H7 (cell line): ENCODE data around the gene ITGA1. TPM values are rescaled to one million over a fixed set of nuclear protein-coding genes. Genes with fewer than 3 reads are reported as not detected.
"Not testable (repeated sequence)": the region's sequence is repeated elsewhere in the genome, so short reads cannot be mapped to it uniquely, and the experiment has no call there.

ENCODE experiments used
- DNase-seq: peaks from one replicate; pipeline ENCODE4 v3.0.0; 2012
- H3K27me3 ChIP-seq: 2 replicates; pipeline ENCODE4 v1.6.0; 2011; ENCODE audit warnings: mild to moderate bottlenecking, low read length; ENCODE audit not compliant: control insufficient read depth, insufficient read depth
- H3K36me3 ChIP-seq: replicated peaks from 2 replicates; pipeline ENCODE4 v1.5.1; 2011; ENCODE audit warnings: low read length; ENCODE audit not compliant: control insufficient read depth, insufficient read depth
- H3K4me3 ChIP-seq: 2 replicates; pipeline ENCODE4 v1.5.1; 2011; ENCODE audit warnings: low read depth, mild to moderate bottlenecking, control low read depth, low read length, moderate library complexity; ENCODE audit not compliant: insufficient read depth
- total RNA-seq: library from RNA; depleted of rRNA; stranded (reverse); fragments of >200 nt; shearing (Covaris generic); gene quantifications from 2 replicates; pipeline ENCODE4 v1.2.3, GENCODE V29; 2014; rRNA removed

ITGA1 gene
- 1.00 and 2.6 TPM in 2 replicates for total RNA-seq

- H3K4me3 ChIP-seq = peak within 1 kb of the TSS; percentile 66
- H3K27me3 ChIP-seq = no peaks in the 10 kb centered on the region
- H3K36me3 ChIP-seq = no peaks in the 10 kb centered on the region
- DNase-seq = peak; percentile 78
Measured at GRCh38 chr5:52787600-52788504, at the start of gene ITGA1, which contains the start of gene PELO. ITGA1 (plus strand) TSS chr5:52787916; CDS start chr5:52788354, 438 bp downstream. PELO (plus strand) TSS chr5:52787916; CDS start chr5:52800395, 12,479 bp downstream.

- Histone ChIP-seq H3K27me3 (no peaks in the 10 kb centered on the region), H3K36me3 (no peaks in the 10 kb centered on the region), H3K4me3 (no peak overlapping the region)
- no peak for DNase-seq
Measured at GRCh38 chr5:52738095-52738506, 49.6 kb upstream of the ITGA1 start.

- H3K36me3 ChIP-seq = no peaks in the 10 kb centered on the region
- H3K27me3 ChIP-seq = no peaks in the 10 kb centered on the region
- H3K4me3 ChIP-seq = no peak overlapping the region
- DNase-seq = no peak
Measured at GRCh38 chr5:52740007-52740406, 47.7 kb upstream of the ITGA1 start.

- DNase-seq = no peak
- Histone ChIP-seq H3K27me3 (no peaks in the 10 kb centered on the region), H3K36me3 (no peaks in the 10 kb centered on the region), H3K4me3 (no peak overlapping the region)
Measured at GRCh38 chr5:52743012-52743411, 44.7 kb upstream of the ITGA1 start.

- no peaks in the 10 kb centered on the region for H3K27me3 ChIP-seq
- no peaks in the 10 kb centered on the region for H3K36me3 ChIP-seq
- H3K4me3 ChIP-seq = no peak overlapping the region
- DNase-seq = no peak
Measured at GRCh38 chr5:52743529-52743928, 44.2 kb upstream of the ITGA1 start.

GRCh38 chr5:52743970-52744369 lies 43.7 kb upstream of the ITGA1 start:
- H3K4me3 ChIP-seq = no peak overlapping the region
- no peak for DNase-seq
- H3K27me3 ChIP-seq = no peaks in the 10 kb centered on the region
- H3K36me3 ChIP-seq = no peaks in the 10 kb centered on the region

GRCh38 chr5:52744867-52745458 lies 42.8 kb upstream of the ITGA1 start:
- H3K4me3 ChIP-seq, H3K27me3 ChIP-seq: not testable (repeated sequence)

GRCh38 chr5:52746539-52746938 lies 41.2 kb upstream of the ITGA1 start:
- H3K36me3 ChIP-seq = no peaks in the 10 kb centered on the region
- DNase-seq = no peak
- H3K4me3 ChIP-seq = no peak overlapping the region
- no peaks in the 10 kb centered on the region for H3K27me3 ChIP-seq

More at GRCh38 chr5:52744867-52745458, 42.8 kb upstream of the ITGA1 start:
- not testable (repeated sequence) for DNase-seq, H3K36me3 ChIP-seq

- H3K4me3 ChIP-seq = no peak overlapping the region
- no peaks in the 10 kb centered on the region for H3K36me3 ChIP-seq
- no peak for DNase-seq
Measured at GRCh38 chr5:52748590-52748989, 39.1 kb upstream of the ITGA1 start.

GRCh38 chr5:52749666-52750065 lies 38.0 kb upstream of the ITGA1 start:
- no peak overlapping the region for H3K4me3 ChIP-seq
- no peak for DNase-seq
- no peaks in the 10 kb centered on the region for H3K27me3 ChIP-seq
- H3K36me3 ChIP-seq = no peaks in the 10 kb centered on the region

More at GRCh38 chr5:52748590-52748989, 39.1 kb upstream of the ITGA1 start:
- H3K27me3 ChIP-seq = no peaks in the 10 kb centered on the region

- H3K36me3 ChIP-seq = no peaks in the 10 kb centered on the region
- no peak for DNase-seq
- no peaks in the 10 kb centered on the region for H3K27me3 ChIP-seq
- no peak overlapping the region for H3K4me3 ChIP-seq
Measured at GRCh38 chr5:52751137-52751536, 36.6 kb upstream of the ITGA1 start.

- DNase-seq = no peak
- no peak overlapping the region for H3K4me3 ChIP-seq
- H3K27me3 ChIP-seq = no peaks in the 10 kb centered on the region
- no peaks in the 10 kb centered on the region for H3K36me3 ChIP-seq
Measured at GRCh38 chr5:52754051-52754450, 33.7 kb upstream of the ITGA1 start.

- Histone ChIP-seq H3K36me3 (no peaks in the 10 kb centered on the region), H3K27me3 (no peaks in the 10 kb centered on the region), H3K4me3 (no peak overlapping the region)
- no peak for DNase-seq
Measured at GRCh38 chr5:52757527-52757926, 30.2 kb upstream of the ITGA1 start.

GRCh38 chr5:52758014-52758413 lies 29.7 kb upstream of the ITGA1 start:
- Histone ChIP-seq H3K4me3 (no peak overlapping the region), H3K36me3 (no peaks in the 10 kb centered on the region), H3K27me3 (no peaks in the 10 kb centered on the region)
- no peak for DNase-seq

GRCh38 chr5:52759331-52759730 lies 28.4 kb upstream of the ITGA1 start:
- H3K27me3 ChIP-seq = no peaks in the 10 kb centered on the region
- no peak overlapping the region for H3K4me3 ChIP-seq
- no peaks in the 10 kb centered on the region for H3K36me3 ChIP-seq
- no peak for DNase-seq
